A673 (cell line): ENCODE measurements around the gene MTARC1. TPM values are rescaled to one million over a fixed set of nuclear protein-coding genes. Genes with fewer than 3 reads are reported as not detected.

Experiments
- BruUV-seq: library from RNA; stranded (reverse); fragments of 400-500 nt; replicated peaks from 2 replicates; lab custom pipeline; 2021; lab: Mats Ljungman, UMichigan
- CTCF ChIA-PET: fragments of 300-600 bp; sonication (Branson Sonifier 250); formaldehyde crosslinking; loops from one replicate; lab custom pipeline; 2022; ENCODE audit warnings: antibody characterized with exemption; lab: Charles Lee
- POLR2A ChIA-PET: fragments of 300-600 bp; sonication (Branson Sonifier 250); formaldehyde crosslinking; loops from one replicate; lab custom pipeline; 2022; ENCODE audit warnings: antibody characterized with exemption; ENCODE audit not compliant: low non-redundant PET; lab: Charles Lee
- DNase-seq: peaks from one replicate; pipeline ENCODE4 v3.0.0-alpha.2; 2015; ENCODE audit warnings: low spot score
- H3K27ac ChIP-seq: fragments of 200-600 bp; sonication (generic); 2 replicates; pipeline ENCODE4 v1.5.1; 2016; ENCODE audit warnings: mixed run types, low read depth, mild to moderate bottlenecking, mixed read lengths, antibody characterized with exemption, low read length; ENCODE audit not compliant: poor library complexity, severe bottlenecking
- H3K27me3 ChIP-seq: fragments of 200-600 bp; sonication (generic); replicated peaks from 2 replicates; pipeline ENCODE4 v1.6.1; 2017; ENCODE audit warnings: mixed run types, low read depth, mild to moderate bottlenecking, mixed read lengths, antibody characterized with exemption, low read length; ENCODE audit not compliant: insufficient read depth, poor library complexity
- H3K36me3 ChIP-seq: fragments of 200-600 bp; sonication (generic); 2 replicates; pipeline ENCODE4 v1.6.1; 2016; ENCODE audit warnings: mixed run types, mild to moderate bottlenecking, mixed read lengths, antibody characterized with exemption, low read length; ENCODE audit not compliant: insufficient read depth, poor library complexity, severe bottlenecking
- H3K4me1 ChIP-seq: fragments of 200-600 bp; sonication (generic); 2 replicates; pipeline ENCODE4 v1.6.1; 2017; ENCODE audit warnings: mixed run types, mild to moderate bottlenecking, mixed read lengths, antibody characterized with exemption, low read length; ENCODE audit not compliant: insufficient read depth, poor library complexity, severe bottlenecking
- H3K4me3 ChIP-seq: fragments of 200-600 bp; sonication (generic); 2 replicates; pipeline ENCODE4 v1.5.1; 2016; ENCODE audit warnings: low read depth, mixed run types, mild to moderate bottlenecking, mixed read lengths, low read length; ENCODE audit not compliant: poor library complexity, severe bottlenecking
- H3K9me3 ChIP-seq: fragments of 200-600 bp; sonication (generic); 2 replicates; pipeline ENCODE4 v1.6.1; 2016; ENCODE audit warnings: mixed run types, low read depth, mild to moderate bottlenecking, mixed read lengths, antibody characterized with exemption, low read length; ENCODE audit not compliant: poor library complexity, severe bottlenecking
- CTCF ChIP-seq: fragments of 300-800, 200-600 bp; sonication (generic); conservative IDR thresholded peaks from 2 replicates; pipeline ENCODE4 v1.5.1; 2017; ENCODE audit warnings: low read depth, mild to moderate bottlenecking, antibody characterized with exemption, low read length, moderate library complexity, mixed read lengths
- EZH2 ChIP-seq: fragments of 200-600 bp; sonication (generic); IDR thresholded peaks from 2 replicates; pipeline ENCODE4 v1.6.1; 2017; ENCODE audit warnings: borderline replicate concordance, low read depth, mild to moderate bottlenecking, mixed read lengths, antibody characterized with exemption, low read length; ENCODE audit not compliant: poor library complexity, severe bottlenecking
- intact Hi-C: fragments of 100-400 bp; cut with micrococcal nuclease; formaldehyde crosslinking; loops from one replicate; pipeline ENCODE4 v1.10.0; 2022; ENCODE audit not compliant: unreplicated experiment
- total RNA-seq: library from RNA; stranded (reverse); gene quantifications from 2 replicates; pipeline ENCODE4 v1.2.3, GENCODE V29; 2021

Gene MTARC1
- total RNA-seq, 1 experiment from 2014 or later, result 0.43 TPM

- Histone ChIP-seq H3K4me1 (no peaks in the 10 kb centered on the region), H3K9me3 (no peaks in the 10 kb centered on the region), H3K27me3 (no peaks in the 10 kb centered on the region), H3K36me3 (no peaks in the 10 kb centered on the region), H3K4me3 (no peak overlapping the region), H3K27ac (no peak overlapping the region)
- CTCF ChIA-PET, result no interaction called here
- no TSS peak for BruUV-seq
- DNase-seq, result no peak
- TF ChIP-seq EZH2 (no peak), CTCF (no peak)
- intact Hi-C loops, result no loop called here
- POLR2A ChIA-PET, result no interaction called here
Observed at GRCh38 chr1:220819467-220820026, 32.8 kb downstream of the MTARC1 start.

GRCh38 chr1:220824031-220824989 is 37.6 kb downstream of the MTARC1 start:
- BruUV-seq, result no TSS peak
- Histone ChIP-seq H3K36me3 (no peaks in the 10 kb centered on the region), H3K4me1 (no peaks in the 10 kb centered on the region), H3K27ac (no peak overlapping the region), H3K9me3 (no peaks in the 10 kb centered on the region), H3K4me3 (no peak overlapping the region), H3K27me3 (no peaks in the 10 kb centered on the region)
- ChIA-PET CTCF (no interaction called here), POLR2A (no interaction called here)
- no peak for DNase-seq
- TF ChIP-seq CTCF, result no peak
- TF ChIP-seq EZH2, result no peak
- intact Hi-C loops, result no loop called here

- intact Hi-C loops, result no loop called here
- POLR2A ChIA-PET, result no interaction called here
- no peak for TF ChIP-seq CTCF
- TF ChIP-seq EZH2, result no peak
- no peak for DNase-seq
- CTCF ChIA-PET, result no interaction called here
- Histone ChIP-seq H3K9me3 (no peaks in the 10 kb centered on the region), H3K27me3 (no peaks in the 10 kb centered on the region), H3K4me1 (no peaks in the 10 kb centered on the region), H3K36me3 (no peaks in the 10 kb centered on the region), H3K27ac (no peak overlapping the region), H3K4me3 (no peak overlapping the region)
- BruUV-seq, result no TSS peak
Observed at GRCh38 chr1:220825819-220826551, 39.3 kb downstream of the MTARC1 start.
